Adrenal gland (tissue), 12 donors: ENCODE results near the gene ENDOV. TPM values are rescaled to one million over a fixed set of nuclear protein-coding genes. Genes with fewer than 3 reads are reported as not detected.
A peak's percentile ranks its signal among the peaks of the same experiment; 100 is the strongest.

Source experiments
- DNase-seq, 7 donors: peaks; one replicate each; pipeline ENCODE4 v3.0.0-alpha.2; 2019 to 2020
- H3K27ac ChIP-seq, 5 donors: fragments of 200-600 bp; sonication (generic) in 4 of 5; 1 replicate in 3 of 5; 2 replicates in 2 of 5; pipeline versions ENCODE4 v1.5.1 to v1.8.0; 2016 to 2020; ENCODE audit warnings: mild to moderate bottlenecking in 1 of 5
- H3K27me3 ChIP-seq: fragments of 200-600 bp; 2 replicates; pipeline ENCODE4 v1.8.0; 2021
- H3K36me3 ChIP-seq, 2 donors: fragments of 200-600 bp; replicated peaks in 1 of 2; 1 replicate in 1 of 2; 2 replicates in 1 of 2; pipeline versions ENCODE4 v1.5.1 to v1.8.0; 2018 to 2022
- H3K4me1 ChIP-seq, 2 donors: fragments of 200-600 bp; replicated peaks in 1 of 2; 1 replicate in 1 of 2; 2 replicates in 1 of 2; pipeline versions ENCODE4 v1.5.1 to v1.8.0; 2018 to 2021
- H3K4me3 ChIP-seq, 4 donors: fragments of 200-600 bp; sonication (generic) in 3 of 4; one replicate each; pipeline ENCODE4 v1.5.1; 2016 to 2018
- H3K9me3 ChIP-seq, 3 donors: fragments of 200-600 bp; sonication (generic) in 1 of 3; replicated peaks in 1 of 3; 1 replicate in 2 of 3; 2 replicates in 1 of 3; pipeline versions ENCODE4 v1.5.1 to v1.8.0; 2016 to 2021
- POLR2A ChIP-seq, 2 donors: fragments of 450-650 bp; IDR thresholded peaks; one replicate each; pipeline ENCODE4 v1.6.1; 2017; ENCODE audit warnings: antibody characterized with exemption in 2 of 2, mild to moderate bottlenecking in 2 of 2, moderate library complexity in 1 of 2
- WGBS, 4 donors: extraction: QIAGEN DNeasy Blood & Tissue Kit in 2 of 4; methylation state at CpG; one replicate each; pipeline versions ENCODE4 v1.1.5 to v1.1.7; 2013 to 2017; 5-methylcytosine and 5-hydroxymethylcytosine counted together
- intact Hi-C, 2 donors: fragments of 100-400 bp; cut with DNase I; formaldehyde crosslinking; loops; one replicate each; pipeline versions ENCODE4 v1.14.1 to v1.15.0; 2022 to 2023
- polyA plus RNA-seq, 3 donors: library from polyadenylated mRNA; stranded (reverse); fragments of 200-250 nt in 2 of 3; fragments of 350-450 nt in 1 of 3; fragmentation: Illumina TruSeq in 1 of 3; extraction: RNeasy Lipid Tissue Mini Kit (QIAGEN cat#74804) in 1 of 3; gene quantifications; one replicate each; pipeline ENCODE4 v1.2.3, GENCODE V29; 2013 to 2014
- total RNA-seq, 9 donors: library from RNA; depleted of rRNA in 4 of 9; stranded (reverse); fragments of >200 nt in 4 of 9; fragments of 120-200 nt in 1 of 9; fragmentation: NEBNext Ultra II Directional in 1 of 9; extraction: Animal tissue kit (Norgen Biotek cat#: 25700) in 1 of 9; gene quantifications; one replicate each; pipeline versions ENCODE4 v1.1.0 to v1.2.4, GENCODE V29; 2013 to 2023
- TF ChIP-seq, protein P1 (sequence below), 6 experiments: fragments of 450-650 bp in 4 of 6; fragments of 200-600 bp in 2 of 6; sonication (generic) in 1 of 6; IDR thresholded peaks; 1 replicate in 5 of 6; 2 replicates in 1 of 6; pipeline versions ENCODE4 v1.5.1 to v1.8.0; 2016 to 2021; ENCODE audit warnings: antibody characterized with exemption in 6 of 6, mild to moderate bottlenecking in 2 of 6, moderate library complexity in 1 of 6
- donor health status: healthy with polysubstance abuse.
- donor health status: Bipolar disorder and iron deficiency.
- donor health status: DM: yes; HTN: yes; CAD: no.
- donor health status: DM: no; HTN: no; CAD: no.
- donor health status: DM: no; HTN: no; CAD: no.
- donor health status: DM: yes; HTN: yes; CAD: no.

ENDOV gene
- total and polyA plus RNA-seq, 12 donors: 7.1 to 31.9 (median 18.3) TPM

DNA sequence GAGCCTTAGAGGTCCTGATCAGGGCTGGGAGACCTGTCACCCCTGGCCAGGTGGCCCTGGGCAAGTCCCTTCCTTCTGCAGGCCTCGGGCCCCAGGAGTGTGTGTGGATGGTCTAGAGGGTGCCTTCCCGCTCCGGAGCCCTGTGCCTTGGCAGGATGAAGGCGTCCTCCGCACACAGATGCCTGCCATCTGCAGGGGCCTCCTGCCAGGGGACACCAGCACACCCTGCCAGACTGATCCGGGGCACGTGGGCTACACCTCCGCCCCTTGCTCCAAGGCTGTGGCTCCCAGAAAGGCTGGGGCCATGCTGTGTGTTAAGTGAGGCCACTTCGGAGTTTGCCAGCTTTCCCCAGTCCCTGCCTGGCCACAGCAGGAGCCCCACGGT lies 30.8 kb downstream of the ENDOV start:
- Histone ChIP-seq H3K27me3 (no peaks in the 10 kb centered on the region), H3K36me3 (no peaks in the 10 kb centered on the region), H3K9me3 (no peaks in the 10 kb centered on the region), H3K4me3 (no peak overlapping the region), H3K27ac (peak overlapping the region in 2 of 5 donors; percentile 62 to 93), H3K4me1 (peaks cover 16 to 22% of the 10 kb centered on the region in 2 donors)
- TF ChIP-seq POLR2A (IDR thresholded peaks at IDR 0.05): no peak
- TF ChIP-seq, protein P1, sequence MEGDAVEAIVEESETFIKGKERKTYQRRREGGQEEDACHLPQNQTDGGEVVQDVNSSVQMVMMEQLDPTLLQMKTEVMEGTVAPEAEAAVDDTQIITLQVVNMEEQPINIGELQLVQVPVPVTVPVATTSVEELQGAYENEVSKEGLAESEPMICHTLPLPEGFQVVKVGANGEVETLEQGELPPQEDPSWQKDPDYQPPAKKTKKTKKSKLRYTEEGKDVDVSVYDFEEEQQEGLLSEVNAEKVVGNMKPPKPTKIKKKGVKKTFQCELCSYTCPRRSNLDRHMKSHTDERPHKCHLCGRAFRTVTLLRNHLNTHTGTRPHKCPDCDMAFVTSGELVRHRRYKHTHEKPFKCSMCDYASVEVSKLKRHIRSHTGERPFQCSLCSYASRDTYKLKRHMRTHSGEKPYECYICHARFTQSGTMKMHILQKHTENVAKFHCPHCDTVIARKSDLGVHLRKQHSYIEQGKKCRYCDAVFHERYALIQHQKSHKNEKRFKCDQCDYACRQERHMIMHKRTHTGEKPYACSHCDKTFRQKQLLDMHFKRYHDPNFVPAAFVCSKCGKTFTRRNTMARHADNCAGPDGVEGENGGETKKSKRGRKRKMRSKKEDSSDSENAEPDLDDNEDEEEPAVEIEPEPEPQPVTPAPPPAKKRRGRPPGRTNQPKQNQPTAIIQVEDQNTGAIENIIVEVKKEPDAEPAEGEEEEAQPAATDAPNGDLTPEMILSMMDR (IDR thresholded peaks at IDR 0.05): no peak
- peak in 1 of 7 donors; percentile 46 for DNase-seq
- intact Hi-C loops: no loop called here
- 44 to 53% (median 48%) methylated on average over 3 to 10 of the region's 10 CpGs for WGBS, 4 donors

DNA sequence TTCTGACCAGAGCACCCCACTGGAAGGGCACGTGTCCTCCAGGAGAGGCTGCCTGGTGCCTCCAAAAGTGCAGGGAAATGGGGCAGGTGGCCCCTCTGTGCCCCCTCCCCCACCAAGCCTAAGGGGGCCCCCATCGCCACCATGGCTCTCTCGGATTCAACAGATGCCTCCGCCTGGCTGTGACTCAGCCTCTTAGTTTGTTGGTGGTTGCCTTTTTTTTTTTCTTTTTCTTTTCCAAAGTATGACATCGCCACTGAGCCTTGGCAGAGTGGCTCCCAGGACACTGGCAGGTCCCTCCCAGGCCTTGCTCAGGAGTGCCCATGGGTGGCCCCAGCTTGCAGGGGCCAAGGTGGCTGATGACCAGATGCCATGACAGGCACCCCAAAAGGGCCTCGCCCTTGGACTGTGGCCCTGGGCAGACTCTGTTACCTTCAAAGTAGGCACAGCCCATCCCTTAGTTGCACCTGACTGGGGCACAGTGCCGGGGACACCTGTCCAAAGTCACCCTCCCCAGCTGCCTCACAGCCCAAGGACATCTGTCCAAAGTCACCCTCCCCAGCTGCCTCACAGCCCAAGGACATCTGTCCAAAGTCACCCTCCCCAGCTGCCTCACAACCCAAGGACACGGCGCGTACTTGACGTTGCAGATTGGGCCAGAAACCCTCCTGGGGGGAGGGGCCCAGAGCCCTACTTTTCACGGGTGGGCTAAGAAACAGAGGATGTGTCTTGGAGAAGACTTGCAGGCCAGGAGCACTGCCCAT lies 31.9 kb downstream of the ENDOV start:
- H3K36me3 ChIP-seq: no peaks in the 10 kb centered on the region
- intact Hi-C loops: no loop called here
- DNase-seq: peak; percentile 54 to 77 (median 70)
- 43 to 48% (median 44%) methylated on average over 9 to 12 of the region's 12 CpGs for WGBS, 4 donors
- H3K27me3 ChIP-seq: no peaks in the 10 kb centered on the region
- no peak for TF ChIP-seq POLR2A (IDR thresholded peaks at IDR 0.05)
- TF ChIP-seq, protein P1 (IDR thresholded peaks at IDR 0.05): no peak
- peak overlapping the region in 4 of 5 donors; percentile 35 to 93 (median 71) for H3K27ac ChIP-seq
- H3K4me1 ChIP-seq: peaks cover 16 to 17% of the 10 kb centered on the region in 2 donors
- H3K4me3 ChIP-seq: no peak overlapping the region
- no peaks in the 10 kb centered on the region for H3K9me3 ChIP-seq

- Histone ChIP-seq H3K4me1 (peaks cover 16 to 17% of the 10 kb centered on the region in 2 donors), H3K36me3 (no peaks in the 10 kb centered on the region), H3K27ac (peak overlapping the region in 1 of 5 donors; percentile 22), H3K4me3 (no peak overlapping the region), H3K9me3 (no peaks in the 10 kb centered on the region), H3K27me3 (no peaks in the 10 kb centered on the region)
- no peak for DNase-seq
- WGBS, 4 donors: 85 to 100% (median 89%) methylated on average over 2 to 4 of the region's 4 CpGs
- TF ChIP-seq, protein P1 (IDR thresholded peaks at IDR 0.05): no peak
- TF ChIP-seq POLR2A (IDR thresholded peaks at IDR 0.05): no peak
- intact Hi-C loops: no loop called here
Measured at GRCh38 chr17:80447790-80448189, 32.8 kb downstream of the ENDOV start.

- Histone ChIP-seq H3K27ac (no peak overlapping the region), H3K36me3 (no peaks in the 10 kb centered on the region), H3K4me1 (peaks cover 22 to 31% of the 10 kb centered on the region in 2 donors), H3K9me3 (no peaks in the 10 kb centered on the region), H3K27me3 (no peaks in the 10 kb centered on the region), H3K4me3 (no peak overlapping the region)
- intact Hi-C loops: no loop called here
- TF ChIP-seq, protein P1 (IDR thresholded peaks at IDR 0.05): no peak
- TF ChIP-seq POLR2A (IDR thresholded peaks at IDR 0.05): no peak
- WGBS, 4 donors: 83 to 98% (median 90%) methylated on average over 5 to 27 of the region's 27 CpGs
- no peak for DNase-seq
Measured at GRCh38 chr17:80449194-80449929, 34.4 kb downstream of the ENDOV start.
